DOHH2 (cell line): ENCODE results near the gene NPM1.

ENCODE experiments used
- H3F3A ChIP-seq: fragments of 200-600 bp; sonication (generic), shearing (Covaris generic); 2 replicates; pipeline ENCODE4 v1.6.0; 2016; ENCODE audit warnings: antibody characterized with exemption, mild to moderate bottlenecking; ENCODE audit not compliant: control insufficient read depth, insufficient read depth
- H3K27ac ChIP-seq: fragments of 200-600 bp; sonication (generic); 2 replicates; pipeline ENCODE4 v1.5.1; 2014; ENCODE audit warnings: low read depth, mild to moderate bottlenecking, low read length, moderate library complexity
- H3K27me3 ChIP-seq: fragments of 200-600 bp; sonication (generic); 2 replicates; pipeline ENCODE4 v1.6.1; 2014; ENCODE audit warnings: mild to moderate bottlenecking, low read length, mixed read lengths; ENCODE audit not compliant: control insufficient read depth
- H3K36me3 ChIP-seq: fragments of 200-600 bp; sonication (generic); 2 replicates; pipeline ENCODE4 v1.6.1; 2014; ENCODE audit warnings: mild to moderate bottlenecking, low read length, moderate library complexity, mixed read lengths; ENCODE audit not compliant: control insufficient read depth
- H3K4me1 ChIP-seq: fragments of 200-600 bp; sonication (generic); 2 replicates; pipeline ENCODE4 v1.6.1; 2014; ENCODE audit warnings: mild to moderate bottlenecking, low read length, mixed read lengths; ENCODE audit not compliant: control insufficient read depth
- H3K4me2 ChIP-seq: fragments of 200-600 bp; sonication (generic); 2 replicates; pipeline ENCODE4 v1.6.0; 2014; ENCODE audit warnings: mild to moderate bottlenecking, low read length, moderate library complexity
- H3K4me3 ChIP-seq: fragments of 200-600 bp; sonication (generic); 2 replicates; pipeline ENCODE4 v1.5.1; 2014; ENCODE audit warnings: mild to moderate bottlenecking, low read length, mixed read lengths
- H3K79me2 ChIP-seq: fragments of 200-600 bp; sonication (generic); 2 replicates; pipeline ENCODE4 v1.6.1; 2014; ENCODE audit warnings: mild to moderate bottlenecking, low read length, mixed read lengths; ENCODE audit not compliant: control insufficient read depth
- H3K9me2 ChIP-seq: fragments of 200-600 bp; sonication (generic); replicated peaks from 2 replicates; pipeline ENCODE4 v1.6.1; 2014; ENCODE audit warnings: mild to moderate bottlenecking, low read length, mixed read lengths; ENCODE audit not compliant: control insufficient read depth
- H3K9me3 ChIP-seq: fragments of 200-600 bp; sonication (generic); 2 replicates; pipeline ENCODE4 v1.6.1; 2014; ENCODE audit warnings: antibody characterized with exemption, low read length, mixed read lengths; ENCODE audit not compliant: control insufficient read depth, insufficient read depth
- H4K20me1 ChIP-seq: fragments of 200-600 bp; sonication (generic); 2 replicates; pipeline ENCODE4 v1.6.0; 2014; ENCODE audit warnings: low read depth, mild to moderate bottlenecking, antibody characterized with exemption, low read length, moderate library complexity; ENCODE audit not compliant: control insufficient read depth, insufficient read depth
- EZH2phosphoT487 ChIP-seq: fragments of 200-600 bp; sonication (generic); IDR thresholded peaks from 2 replicates; pipeline ENCODE4 v1.6.1; 2017; ENCODE audit warnings: borderline replicate concordance, mild to moderate bottlenecking, antibody characterized with exemption, low read length, moderate library complexity, mixed read lengths
- TF ChIP-seq, protein P1 (sequence below): fragments of 200-600 bp; sonication (generic); IDR thresholded peaks from one replicate; pipeline ENCODE4 v1.5.1; 2014; ENCODE audit warnings: antibody characterized with exemption, mild to moderate bottlenecking, low read depth, low read length; ENCODE audit not compliant: poor library complexity, severe bottlenecking

The NPM1 gene

DNA sequence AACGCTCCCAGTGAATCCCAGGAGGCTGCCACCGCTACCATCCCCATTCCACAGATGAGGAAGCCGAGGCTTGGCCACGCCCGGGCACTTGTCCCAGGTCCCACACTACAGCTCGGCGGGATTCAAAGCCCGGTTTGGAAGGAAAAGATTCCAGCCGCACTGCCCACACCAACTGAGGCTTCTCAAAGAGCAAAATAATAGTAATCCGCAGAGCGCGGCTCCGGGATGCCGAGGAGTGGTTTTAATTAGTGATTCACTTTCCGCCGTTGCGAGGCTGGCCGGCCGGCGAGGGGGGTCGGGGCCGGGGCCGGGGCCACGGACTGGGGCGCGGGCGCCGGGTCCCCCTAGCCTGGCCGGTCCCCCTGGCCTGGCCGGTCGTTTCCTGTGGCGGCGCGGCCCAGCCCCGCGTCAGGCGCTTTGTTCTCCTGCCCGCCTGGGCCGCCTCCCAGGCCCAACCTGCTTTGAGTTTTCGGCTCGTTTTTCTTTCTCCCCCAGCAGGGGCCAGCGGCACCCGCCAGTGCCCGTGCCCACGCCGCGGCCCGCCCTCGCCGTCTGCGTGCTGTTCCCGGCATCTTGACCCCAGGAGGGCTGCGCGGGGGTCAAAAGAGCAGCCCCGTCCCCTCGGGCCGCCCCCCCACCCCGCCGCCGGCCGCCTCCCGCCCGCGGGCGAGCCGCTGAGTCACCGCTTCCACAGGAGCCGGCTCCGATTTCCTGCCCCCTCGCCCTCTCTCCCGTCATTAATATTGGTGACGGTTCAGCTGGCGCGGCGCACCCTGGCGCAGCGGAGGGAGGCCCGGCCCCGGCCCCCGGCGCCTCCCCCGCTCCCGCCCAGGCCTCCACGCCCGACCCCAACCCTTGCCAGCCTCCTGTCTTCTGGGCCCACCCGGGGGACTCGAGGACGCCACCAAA, 63.0 kb downstream of the NPM1 start:
- Histone ChIP-seq H3F3A (no peaks in the 10 kb centered on the region), H3K27ac (no peak overlapping the region), H3K4me2 (no peak overlapping the region), H3K9me2 (no peaks in the 10 kb centered on the region), H3K27me3 (no peaks in the 10 kb centered on the region), H3K36me3 (no peaks in the 10 kb centered on the region), H3K79me2 (no peaks in the 10 kb centered on the region), H3K4me3 (no peak overlapping the region), H4K20me1 (no peaks in the 10 kb centered on the region), H3K9me3 (no peaks in the 10 kb centered on the region), H3K4me1 (no peaks in the 10 kb centered on the region)
- TF ChIP-seq, protein P1, sequence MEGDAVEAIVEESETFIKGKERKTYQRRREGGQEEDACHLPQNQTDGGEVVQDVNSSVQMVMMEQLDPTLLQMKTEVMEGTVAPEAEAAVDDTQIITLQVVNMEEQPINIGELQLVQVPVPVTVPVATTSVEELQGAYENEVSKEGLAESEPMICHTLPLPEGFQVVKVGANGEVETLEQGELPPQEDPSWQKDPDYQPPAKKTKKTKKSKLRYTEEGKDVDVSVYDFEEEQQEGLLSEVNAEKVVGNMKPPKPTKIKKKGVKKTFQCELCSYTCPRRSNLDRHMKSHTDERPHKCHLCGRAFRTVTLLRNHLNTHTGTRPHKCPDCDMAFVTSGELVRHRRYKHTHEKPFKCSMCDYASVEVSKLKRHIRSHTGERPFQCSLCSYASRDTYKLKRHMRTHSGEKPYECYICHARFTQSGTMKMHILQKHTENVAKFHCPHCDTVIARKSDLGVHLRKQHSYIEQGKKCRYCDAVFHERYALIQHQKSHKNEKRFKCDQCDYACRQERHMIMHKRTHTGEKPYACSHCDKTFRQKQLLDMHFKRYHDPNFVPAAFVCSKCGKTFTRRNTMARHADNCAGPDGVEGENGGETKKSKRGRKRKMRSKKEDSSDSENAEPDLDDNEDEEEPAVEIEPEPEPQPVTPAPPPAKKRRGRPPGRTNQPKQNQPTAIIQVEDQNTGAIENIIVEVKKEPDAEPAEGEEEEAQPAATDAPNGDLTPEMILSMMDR = no peak

DNA sequence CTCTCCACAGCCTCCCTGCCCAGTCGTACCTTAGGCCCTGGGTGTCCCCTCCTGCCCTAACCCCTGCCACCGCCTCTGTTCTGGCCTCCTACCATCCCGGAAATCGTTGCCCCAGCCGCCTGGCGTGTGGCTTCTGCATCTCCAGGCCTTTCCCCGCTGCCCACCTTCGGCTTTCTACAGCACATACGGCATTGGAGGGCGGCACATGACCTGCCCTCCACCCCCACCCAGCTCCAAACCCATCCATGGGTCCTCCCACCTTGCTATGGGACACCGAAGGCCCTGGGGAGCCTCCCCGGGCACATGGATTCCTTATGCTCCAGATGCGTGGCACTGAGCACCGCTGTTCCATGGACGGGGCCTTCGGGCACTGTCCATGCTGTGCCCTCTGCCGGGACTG, 63.8 kb downstream of the NPM1 start:
- no peaks in the 10 kb centered on the region for H3K4me1 ChIP-seq
- no peak overlapping the region for H3K27ac ChIP-seq
- no peaks in the 10 kb centered on the region for H3K79me2 ChIP-seq
- H3K4me2 ChIP-seq = no peak overlapping the region
- no peaks in the 10 kb centered on the region for H3K9me3 ChIP-seq
- TF ChIP-seq, protein P1 = no peak
- H4K20me1 ChIP-seq = no peaks in the 10 kb centered on the region
- no peaks in the 10 kb centered on the region for H3K27me3 ChIP-seq
- no peaks in the 10 kb centered on the region for H3F3A ChIP-seq
- no peak overlapping the region for H3K4me3 ChIP-seq
- no peaks in the 10 kb centered on the region for H3K36me3 ChIP-seq
- no peaks in the 10 kb centered on the region for H3K9me2 ChIP-seq

DNA sequence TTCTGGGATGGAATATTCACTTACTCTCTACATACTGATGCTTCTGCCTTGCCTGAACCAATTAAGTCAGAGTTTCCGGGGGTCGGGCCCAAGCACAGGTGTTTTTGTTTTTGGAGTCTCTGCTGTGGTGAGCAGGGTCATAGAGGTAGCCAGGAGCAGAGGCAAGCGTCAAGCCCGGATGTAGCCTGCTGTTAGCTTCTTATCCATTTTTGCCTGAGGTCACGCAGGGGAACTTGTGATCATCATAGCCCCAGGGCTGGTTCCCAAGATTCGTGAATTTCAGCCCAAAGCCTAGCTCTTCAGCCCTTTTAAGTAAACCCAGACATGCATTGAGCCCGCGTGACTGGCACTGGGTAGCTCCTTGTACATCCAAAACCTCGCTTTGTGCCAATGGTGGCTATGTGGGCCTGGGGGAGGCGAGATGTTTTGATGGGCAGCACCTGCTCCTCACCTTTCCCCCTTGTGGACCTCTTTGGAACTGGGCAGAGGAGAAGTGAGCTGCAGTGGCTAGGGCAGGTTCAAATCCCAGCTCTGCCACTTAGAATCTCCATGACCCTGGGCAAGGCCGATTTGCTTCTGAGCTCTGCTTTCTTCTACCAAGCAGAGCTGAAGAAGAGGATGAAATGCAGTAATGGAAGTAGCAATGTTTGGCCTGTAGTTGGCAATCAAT, 65.5 kb downstream of the NPM1 start:
- Histone ChIP-seq H3K9me2 (no peaks in the 10 kb centered on the region), H3K4me1 (no peaks in the 10 kb centered on the region), H3K27me3 (no peaks in the 10 kb centered on the region), H3F3A (no peaks in the 10 kb centered on the region), H3K9me3 (no peaks in the 10 kb centered on the region), H3K27ac (no peak overlapping the region), H3K4me2 (no peak overlapping the region), H3K36me3 (no peaks in the 10 kb centered on the region), H4K20me1 (no peaks in the 10 kb centered on the region), H3K4me3 (no peak overlapping the region), H3K79me2 (no peaks in the 10 kb centered on the region)
- TF ChIP-seq, protein P1 = no peak
- no peak for TF ChIP-seq EZH2phosphoT487
